HS-5 (cell line): ENCODE data around the gene ABCA1.
A peak's percentile ranks its signal among the peaks of the same experiment; 100 is the strongest.
"Not testable (repeated sequence)": the region's sequence is repeated elsewhere in the genome, so short reads cannot be mapped to it uniquely, and the experiment has no call there.

Experiments used
- DNase-seq: peaks from one replicate; pipeline ENCODE4 v3.0.0-alpha.2; 2012; ENCODE audit warnings: low read depth

Gene ABCA1

DNA sequence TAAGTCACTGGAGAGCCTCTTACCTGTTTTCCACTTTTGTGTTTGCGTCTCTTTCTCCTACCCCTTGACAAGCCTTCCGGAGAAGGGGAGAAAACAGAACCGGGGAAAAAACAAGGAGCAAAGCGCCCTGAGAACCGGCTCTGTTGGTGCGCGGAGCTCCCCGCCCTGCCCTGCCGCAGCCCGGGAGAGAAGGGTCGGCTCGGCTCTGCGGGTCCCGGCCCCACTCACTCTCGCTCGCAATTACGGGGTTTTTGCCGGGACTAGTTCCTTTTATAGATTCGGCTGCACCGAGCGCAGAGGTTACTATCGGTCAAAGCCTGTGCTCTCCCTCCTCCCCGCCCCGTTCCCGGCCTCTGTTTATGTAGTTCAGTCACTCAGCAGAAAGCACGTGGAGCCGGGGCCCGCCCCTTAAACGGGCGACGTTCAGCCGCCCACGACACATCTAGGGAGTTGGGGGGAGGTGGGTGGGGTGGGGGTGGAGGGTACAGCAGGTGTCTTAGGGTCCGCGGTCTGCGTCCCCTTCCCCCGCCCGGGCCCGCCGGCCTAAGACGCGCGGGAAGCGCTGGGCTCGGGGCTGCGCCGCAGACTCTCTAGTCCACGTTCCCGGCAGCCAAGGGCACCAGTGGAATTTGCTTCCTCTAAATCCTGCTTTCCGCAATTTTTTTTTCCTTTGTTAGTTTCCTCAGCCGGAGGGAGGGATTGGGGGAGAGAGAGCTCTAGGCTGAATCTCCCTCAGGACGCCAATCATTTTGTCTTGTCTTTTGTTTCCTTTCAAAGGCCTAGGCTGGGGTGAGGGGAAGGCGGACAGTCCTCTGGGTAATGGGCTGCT is at the start of gene ABCA1:
ABCA1 (minus strand) TSS at position 244 of the 829 bp plus-strand sequence. CDS start 24,476 bp downstream, outside the sequence.
- DNase-seq = no peak

- DNase-seq = no peak
Observed at GRCh38 chr9:104977580-104977979, 49.6 kb upstream of the ABCA1 start.

DNA sequence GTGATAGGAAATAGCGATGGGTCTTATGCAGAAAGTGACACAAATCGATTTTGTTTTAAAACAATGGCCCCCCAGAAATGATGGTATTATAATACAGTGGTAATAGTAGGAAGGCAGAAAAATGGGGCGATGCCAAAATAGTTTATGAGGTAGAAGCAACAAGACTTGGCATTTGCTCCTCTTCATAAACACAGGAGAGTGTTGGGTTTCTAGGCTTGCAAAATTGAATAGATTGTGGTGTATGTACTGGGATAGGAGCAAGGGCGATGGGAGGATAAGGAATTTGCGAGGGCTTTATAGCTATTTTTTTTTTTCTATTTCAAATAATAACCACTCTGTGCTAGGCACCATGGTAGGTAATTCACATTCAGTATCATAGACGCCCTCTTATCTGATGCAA is 49.2 kb upstream of the ABCA1 start:
- no peak for DNase-seq

- not testable (repeated sequence) for DNase-seq
Observed at GRCh38 chr9:104975966-104976595, 48.1 kb upstream of the ABCA1 start.

GRCh38 chr9:104974053-104974962 is 46.4 kb upstream of the ABCA1 start:
- no peak for DNase-seq

GRCh38 chr9:104972242-104972866 is 44.4 kb upstream of the ABCA1 start:
- DNase-seq = no peak

GRCh38 chr9:104971511-104971910 is 43.6 kb upstream of the ABCA1 start:
- DNase-seq = no peak

GRCh38 chr9:104970271-104970987 is 42.5 kb upstream of the ABCA1 start:
- DNase-seq = no peak

GRCh38 chr9:104969116-104969515 is 41.2 kb upstream of the ABCA1 start:
- DNase-seq = no peak

- peak; percentile 67 for DNase-seq
Observed at GRCh38 chr9:104968025-104968982, 40.3 kb upstream of the ABCA1 start.

DNA sequence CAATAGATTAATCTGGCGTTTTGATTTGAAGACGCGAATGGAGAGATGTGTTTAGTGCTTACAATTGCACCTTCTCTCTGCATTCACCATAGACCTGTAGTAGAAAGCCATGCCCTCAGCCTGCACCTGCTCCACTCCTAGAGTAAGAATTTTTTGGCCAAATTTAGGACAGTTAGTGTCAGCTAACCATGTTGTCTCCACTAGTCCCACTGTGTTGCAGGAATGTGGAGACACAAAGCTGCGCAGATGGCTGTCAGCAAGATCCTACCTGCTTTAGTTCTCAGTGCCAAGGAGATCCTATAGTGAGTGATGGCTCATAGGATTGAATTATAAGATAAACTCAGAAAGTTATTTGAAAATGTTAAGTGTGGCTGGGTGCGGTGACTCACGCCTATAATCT is 35.1 kb upstream of the ABCA1 start:
- DNase-seq = no peak

DNA sequence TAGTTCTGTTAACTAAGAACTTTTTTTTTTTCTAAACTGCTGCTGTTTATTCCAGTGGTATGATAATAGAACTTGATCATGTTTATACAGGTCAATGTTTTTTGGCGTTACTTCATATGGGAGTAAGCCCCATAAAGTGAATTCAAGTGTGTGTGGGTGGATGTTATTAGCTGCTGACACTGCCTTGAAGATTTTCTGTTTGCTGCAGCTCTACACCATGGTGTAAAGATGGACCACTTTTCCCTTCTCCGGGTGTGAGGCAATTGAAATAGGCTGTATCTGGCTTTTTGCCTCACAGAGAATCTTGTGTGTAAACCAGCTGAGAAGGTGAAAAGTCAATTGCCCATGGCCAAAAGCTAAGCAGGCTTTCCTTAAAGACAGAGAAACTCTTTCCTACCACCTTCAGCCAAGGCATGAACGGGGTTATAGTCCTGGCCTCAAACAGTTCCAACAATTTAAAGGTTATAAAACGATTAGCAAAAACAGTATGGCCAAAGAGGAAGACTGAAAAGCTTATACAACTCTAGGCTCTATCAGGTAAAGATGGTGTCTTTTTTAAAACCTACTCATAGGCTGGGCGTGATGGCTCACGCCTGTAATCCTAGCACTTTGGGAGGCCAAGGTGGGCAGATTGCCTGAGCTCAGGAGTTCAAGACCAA is 33.9 kb upstream of the ABCA1 start:
- no peak for DNase-seq

GRCh38 chr9:104961238-104961637 is 33.3 kb upstream of the ABCA1 start:
- DNase-seq = peak; percentile 89

DNA sequence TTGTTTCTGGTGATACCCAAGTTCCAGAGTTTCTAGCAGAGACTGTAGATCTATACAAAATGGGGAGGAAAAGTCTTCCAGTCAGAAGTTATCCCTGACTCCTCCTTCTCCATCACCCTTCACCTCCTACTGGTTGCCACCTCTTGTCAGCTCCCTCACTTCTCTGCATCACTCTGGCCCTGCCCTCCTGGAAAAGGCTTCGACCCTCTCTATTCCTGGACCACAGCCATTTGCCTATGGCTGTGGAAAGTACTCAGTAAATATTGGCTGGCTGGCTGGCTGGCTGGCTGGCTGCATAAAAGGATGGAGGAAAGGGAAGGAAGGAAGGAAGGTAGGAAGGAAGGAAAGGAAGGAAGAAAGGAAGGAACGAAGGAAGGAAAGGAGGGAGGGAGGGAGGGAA is 32.7 kb upstream of the ABCA1 start:
- DNase-seq = no peak

GRCh38 chr9:104958751-104959150 is 30.8 kb upstream of the ABCA1 start:
- no peak for DNase-seq

DNA sequence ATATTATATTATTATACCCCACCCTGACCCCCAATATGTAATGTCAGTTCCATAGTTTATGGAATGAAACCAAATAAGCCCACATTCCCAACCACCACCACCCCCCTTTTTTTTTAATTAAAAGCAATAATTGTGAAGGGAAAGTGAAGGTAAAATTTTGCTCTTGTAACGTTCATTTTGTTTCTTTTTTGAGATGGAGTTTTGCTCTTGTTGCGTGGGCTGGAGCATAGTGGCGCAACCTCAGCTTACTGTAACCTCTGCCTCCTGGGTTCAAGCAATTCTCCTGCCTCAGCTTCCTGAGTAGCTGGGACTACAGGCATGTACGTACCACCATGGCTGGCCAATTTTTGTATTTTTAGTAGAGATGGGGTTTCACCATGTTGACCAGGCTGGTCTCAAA is 30.1 kb upstream of the ABCA1 start:
- not testable (repeated sequence) for DNase-seq

DNA sequence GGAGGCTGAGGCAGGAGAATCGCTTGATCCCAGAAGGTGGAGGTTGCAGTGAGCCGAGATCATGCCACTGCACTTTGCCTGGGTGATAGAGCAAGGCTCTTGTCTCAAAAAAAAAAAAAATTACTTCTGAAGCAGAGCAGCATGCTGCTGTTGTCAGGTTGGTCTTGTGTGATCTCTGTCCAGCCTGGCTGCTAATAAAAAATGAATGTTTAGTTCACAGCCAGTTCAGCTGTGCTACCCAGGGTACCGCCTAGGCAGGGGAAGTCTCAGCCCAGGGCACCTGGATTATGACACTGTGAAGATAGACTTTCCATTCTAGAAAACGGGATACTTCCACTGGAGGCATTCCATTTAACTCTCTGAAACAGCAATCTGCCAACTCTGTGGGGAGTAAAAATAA is 23.5 kb upstream of the ABCA1 start:
- no peak for DNase-seq

GRCh38 chr9:104950838-104951237 is 22.9 kb upstream of the ABCA1 start:
- DNase-seq = no peak

DNA sequence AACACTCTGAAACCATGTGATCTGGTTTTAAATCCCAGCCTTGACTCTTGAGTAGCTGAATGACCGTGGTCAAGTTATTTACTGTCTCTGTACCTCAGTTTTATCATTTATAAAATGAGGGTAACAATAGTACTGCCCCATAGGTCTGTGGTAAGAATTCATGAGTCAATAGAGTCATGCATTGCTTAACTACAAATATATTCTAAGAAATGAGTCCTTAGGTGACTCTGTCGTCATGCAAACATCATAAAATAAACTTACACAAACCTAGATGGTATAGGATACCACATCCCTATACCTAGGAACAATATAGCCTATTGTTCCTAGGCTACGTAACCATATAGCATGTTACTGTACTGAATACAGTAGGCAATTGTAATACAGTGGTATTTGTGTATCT is 20.3 kb upstream of the ABCA1 start:
- DNase-seq = no peak

DNA sequence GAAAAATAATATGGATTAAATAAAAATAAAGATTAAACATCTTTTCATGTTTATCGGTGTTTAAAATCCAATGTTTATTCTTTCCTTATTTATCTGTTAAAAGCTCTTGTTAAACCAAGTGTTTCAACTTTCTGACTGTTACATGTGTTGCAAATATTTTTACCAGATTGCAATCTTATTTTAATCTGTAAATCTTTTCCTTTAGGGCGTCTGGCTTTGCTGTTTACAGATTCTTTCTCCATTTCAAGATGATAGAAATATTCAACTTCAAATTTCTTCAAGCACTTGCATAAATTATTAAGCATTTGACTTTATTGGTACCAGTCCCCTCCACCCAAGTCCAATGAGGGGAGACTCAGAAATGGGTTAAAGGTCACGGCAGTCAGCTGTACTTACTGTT is 16.9 kb upstream of the ABCA1 start:
- no peak for DNase-seq
